K562 (cell line): ENCODE data around the gene SLC5A6. TPM values are rescaled to one million over a fixed set of nuclear protein-coding genes. Genes with fewer than 3 reads are reported as not detected.
A peak's percentile ranks its signal among the peaks of the same experiment; 100 is the strongest.

Experiments used
- ADNP ChIP-seq: fragments of 200-800 bp; sonication (Bioruptor generic); IDR thresholded peaks from 2 replicates; pipeline ENCODE4 v1.6.1; 2016; ENCODE audit warnings: missing genetic modification characterization, missing compliant biosample characterization
- ARID3A ChIP-seq: IDR thresholded peaks from 2 replicates; pipeline ENCODE4 v1.6.1; 2012; ENCODE audit warnings: low read depth, low read length, improper control_type of control experiment, borderline replicate concordance
- HNRNPK ChIP-seq: fragments of 200-400 bp; formaldehyde crosslinking; IDR thresholded peaks from one replicate; pipeline ENCODE4 v1.6.1; 2018; ENCODE audit warnings: mild to moderate bottlenecking, low read depth, low read length; ENCODE audit not compliant: poor library complexity, severe bottlenecking
- KHSRP ChIP-seq: fragments of 450-650 bp; IDR thresholded peaks from 2 replicates; pipeline ENCODE4 v1.6.1; 2017
- KLF1 ChIP-seq: fragments of 450-650 bp; IDR thresholded peaks from 2 replicates; pipeline ENCODE4 v1.6.1; 2016; ENCODE audit warnings: missing genetic modification characterization, missing compliant biosample characterization
- KLF13 ChIP-seq: fragments of 450-650 bp; IDR thresholded peaks from 2 replicates; pipeline ENCODE4 v1.6.1; 2016; ENCODE audit warnings: missing genetic modification characterization, low read depth, mild to moderate bottlenecking, missing compliant biosample characterization, moderate library complexity, borderline replicate concordance
- MAX ChIP-seq: sonication (generic); formaldehyde crosslinking; IDR thresholded peaks from 2 replicates; pipeline ENCODE4 v1.9.0; 2022; ENCODE audit warnings: mild to moderate bottlenecking, missing genetic modification reagents
- MBD2 ChIP-seq: sonication (generic); IDR thresholded peaks from 2 replicates; pipeline ENCODE4 v1.6.1; 2016; ENCODE audit warnings: low read depth, borderline replicate concordance
- MEIS2 ChIP-seq: fragments of 450-650 bp; IDR thresholded peaks from 2 replicates; pipeline ENCODE4 v1.6.1; 2014; ENCODE audit warnings: mild to moderate bottlenecking; ENCODE audit not compliant: partially characterized antibody
- MYBL2 ChIP-seq, 2 experiments: fragments of 450-650 bp in 1 of 2; sonication (generic) in 1 of 2; formaldehyde crosslinking in 1 of 2; IDR thresholded peaks; 2 replicates each; pipeline versions ENCODE4 v1.6.1 to v1.8.1; 2017 to 2022; ENCODE audit warnings: borderline replicate concordance in 1 of 2, inconsistent platforms in 1 of 2, low read depth in 1 of 2, mild to moderate bottlenecking in 1 of 2, missing genetic modification reagents in 1 of 2, moderate library complexity in 1 of 2
- RAD21 ChIP-seq, 2 experiments: fragments of 250-450 bp in 1 of 2; fragments of 450-650 bp in 1 of 2; sonication (Bioruptor Pico) in 1 of 2; formaldehyde crosslinking in 1 of 2; IDR thresholded peaks in 1 of 2; conservative IDR thresholded peaks in 1 of 2; 2 replicates each; pipeline versions ENCODE4 v1.4.0 to v1.8.0; 2020 to 2022; ENCODE audit warnings: mild to moderate bottlenecking in 2 of 2, moderate library complexity in 1 of 2
- SMARCE1 ChIP-seq: fragments of 450-650 bp; IDR thresholded peaks from 2 replicates; pipeline ENCODE4 v1.7.1; 2016; ENCODE audit warnings: mild to moderate bottlenecking
- SP1 ChIP-seq: sonication (generic); formaldehyde crosslinking; IDR thresholded peaks from 2 replicates; pipeline ENCODE4 v1.8.1; 2022; ENCODE audit warnings: mild to moderate bottlenecking, missing genetic modification reagents
- SPI1 ChIP-seq: IDR thresholded peaks from 2 replicates; pipeline ENCODE4 v1.6.1; 2011; ENCODE audit warnings: low read depth, low read length, control low read depth, borderline replicate concordance
- TRIM28 ChIP-seq: fragments of 450-650 bp; IDR thresholded peaks from 2 replicates; pipeline ENCODE4 v1.6.1; 2017
- USF1 ChIP-seq: sonication (generic); formaldehyde crosslinking; IDR thresholded peaks from 2 replicates; pipeline ENCODE4 v1.9.0; 2022; ENCODE audit warnings: mild to moderate bottlenecking, missing genetic modification reagents
- XRCC4 ChIP-seq: IDR thresholded peaks from one replicate; pipeline ENCODE4 v1.6.1; 2011; ENCODE audit not compliant: insufficient read depth, insufficient read length; ENCODE audit errors: extremely low read depth
- ZBTB33 ChIP-seq: sonication (generic); formaldehyde crosslinking; IDR thresholded peaks from 2 replicates; pipeline ENCODE4 v1.8.1; 2023; ENCODE audit warnings: mild to moderate bottlenecking, missing genetic modification reagents
- ZNF184 ChIP-seq: sonication (generic); formaldehyde crosslinking; IDR thresholded peaks from 2 replicates; pipeline ENCODE4 v1.5.0; 2020; ENCODE audit warnings: missing genetic modification reagents
- ZNF512 ChIP-seq: IDR thresholded peaks from 2 replicates; pipeline ENCODE4 v1.6.1; 2016; ENCODE audit warnings: missing genetic modification characterization, missing compliant biosample characterization
- ZNF707 ChIP-seq: fragments of 250-450 bp; sonication (Bioruptor Pico); conservative IDR thresholded peaks from 2 replicates; pipeline ENCODE4 v1.8.0; 2022; ENCODE audit warnings: inconsistent platforms, mild to moderate bottlenecking, moderate library complexity
- ZNF830 ChIP-seq: fragments of 250-450 bp; sonication (Bioruptor Pico); IDR thresholded peaks from 2 replicates; pipeline ENCODE4 v1.5.0; 2021; ENCODE audit warnings: mild to moderate bottlenecking
- polyA plus RNA-seq, 8 experiments: library from polyadenylated mRNA; depleted of rRNA in 4 of 8; stranded (reverse) in 5 of 8; unstranded in 3 of 8; fragments of >200 nt; fragmentation: Nextera tagmentation in 2 of 8; fragmentation: Illumina TruSeq in 1 of 8; extraction: Ambion mirVana in 2 of 8; extraction: Trizol in 1 of 8; gene quantifications; 2 replicates each; pipeline versions ENCODE4 v1.2.1 to v1.2.3, GENCODE V29; 2011 to 2014; ENCODE audit warnings: inconsistent platforms in 1 of 8, missing spikeins in 1 of 8
- total RNA-seq, 7 experiments: library from RNA; depleted of rRNA in 6 of 7; stranded (reverse); fragments of >200 nt in 6 of 7; fragmentation: Illumina TruSeq in 2 of 7; extraction: Trizol in 2 of 7; gene quantifications; 2 replicates each; pipeline versions ENCODE4 v1.2.1 to v1.2.3, GENCODE V29; 2011 to 2021; ENCODE audit warnings: low replicate concordance in 1 of 7

The SLC5A6 gene
- total and polyA plus RNA-seq, 9 of the 15 experiments (the other 6 are each of a cell fraction or from before 2014, with no cell fraction given): 32.6 to 137 (median 107) TPM

GRCh38 chr2:27249891-27250651 is 38.0 kb upstream of the SLC5A6 start (continued):
- 0 out of 2 replicates have a peak, but pooled peaks have one; percentile 30 for TF ChIP-seq ZBTB33
- TF ChIP-seq USF1: no peak
- no peak for TF ChIP-seq MEIS2
- no peak for TF ChIP-seq ARID3A
- no peak for TF ChIP-seq KHSRP
- no peak for TF ChIP-seq SMARCE1
- TF ChIP-seq MYBL2 (IDR thresholded peaks at IDR 0.05; ENCODE audit: low read depth): no peak
- no peak for TF ChIP-seq MYBL2 (CRISPR knock-in tag; IDR thresholded peaks at IDR 0.05; ENCODE audit: borderline replicate concordance)
- no peak for TF ChIP-seq TRIM28
- TF ChIP-seq ZNF707 (CRISPR knock-in tag): no peak
- 0 out of 2 replicates have a peak, but pooled peaks have one; percentile 25 for TF ChIP-seq KLF1 (tag)
- TF ChIP-seq KLF13: no peak
- TF ChIP-seq HNRNPK: no peak
- no peak for TF ChIP-seq ZNF512 (tag)
- no peak for TF ChIP-seq MBD2
- no peak for TF ChIP-seq ZNF184 (CRISPR knock-in tag)
- peak; percentile 37; the same call in 1 of the 2 replicates for TF ChIP-seq SPI1
- TF ChIP-seq ZNF830 (CRISPR knock-in tag): no peak
- TF ChIP-seq ADNP (tag): no peak
- peak; percentile 77 for TF ChIP-seq SP1
- TF ChIP-seq MAX: peak; percentile 33; the same call in 1 of the 2 replicates
- TF ChIP-seq RAD21 (CRISPR knock-in tag; conservative IDR thresholded peaks at IDR 0.05 in 1 of 2, IDR thresholded peaks at IDR 0.05 in 1 of 2): peak; percentile 98 to 99
- no peak for TF ChIP-seq XRCC4
